HG02798 (cell line): Measurements from ENCODE around the gene LIX1.
A peak's percentile ranks its signal among the peaks of the same experiment; 100 is the strongest.
"Not testable (repeated sequence)": the region's sequence is repeated elsewhere in the genome, so short reads cannot be mapped to it uniquely, and the experiment has no call there.

Experiments used
- ATAC-seq: cut with Tn5 transposase; IDR thresholded peaks from one replicate; pipeline ENCODE4 v1.9.1; 2021; ENCODE audit warnings: mild to moderate bottlenecking; ENCODE audit not compliant: unreplicated experiment, poor library complexity

LIX1 gene

GRCh38 chr5:97106216-97106581 is 36.2 kb downstream of the LIX1 start:
- no peak for ATAC-seq

DNA sequence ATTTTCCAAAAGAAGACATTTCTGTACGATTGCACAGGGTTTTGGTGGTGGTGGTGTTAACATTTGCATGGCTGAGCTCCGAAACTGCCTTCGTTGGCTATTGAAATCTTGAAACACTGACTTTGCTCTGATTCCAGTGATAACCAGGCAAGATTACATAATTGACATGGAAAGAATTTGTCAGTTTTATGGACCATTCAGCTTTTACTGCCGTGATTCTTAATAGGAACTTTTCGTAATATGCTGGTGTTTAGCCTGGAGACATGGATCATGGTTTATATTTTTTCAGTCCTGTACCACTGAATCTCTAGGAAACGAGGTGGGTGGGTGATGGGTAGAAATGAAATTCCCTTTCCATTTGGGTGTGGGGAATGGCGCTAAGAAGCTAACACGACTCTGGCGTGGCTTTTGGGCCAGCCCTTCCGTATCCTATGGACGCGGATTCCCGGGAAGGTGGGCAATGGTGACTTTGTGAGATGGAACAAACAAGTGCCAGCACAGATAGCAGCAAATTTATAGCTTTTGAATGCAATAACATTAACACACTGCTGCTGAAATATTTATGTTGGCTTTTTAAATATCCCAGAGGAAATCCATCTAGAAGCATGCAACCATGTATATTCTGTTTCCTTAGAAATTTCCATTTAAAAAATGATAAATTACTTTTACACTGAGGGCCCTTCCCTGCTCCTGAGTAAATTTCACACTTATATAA is 36.8 kb downstream of the LIX1 start:
- no peak for ATAC-seq

DNA sequence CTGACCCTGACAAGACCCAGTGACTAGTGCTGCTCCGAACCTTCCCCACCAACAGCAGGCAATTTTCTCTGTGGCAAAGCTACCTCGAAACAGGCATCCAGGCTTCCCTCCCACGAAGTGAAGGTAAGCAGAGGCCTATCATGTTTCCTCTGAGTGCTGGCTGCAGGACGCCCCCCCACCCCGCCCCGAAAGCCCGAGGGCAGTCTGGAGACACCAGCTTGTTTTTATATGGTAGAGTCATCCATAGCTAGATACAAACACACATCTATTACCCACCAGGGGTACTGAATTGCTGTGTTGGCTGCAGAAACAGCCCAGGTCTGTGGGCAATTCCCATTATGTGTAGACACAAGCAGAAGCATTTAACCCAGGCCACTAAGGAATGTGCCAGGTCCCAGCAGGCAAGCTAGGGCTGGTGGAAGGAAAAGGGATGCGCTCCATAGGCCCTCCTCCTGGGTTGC is 40.4 kb downstream of the LIX1 start:
- ATAC-seq, result no peak

GRCh38 chr5:97101189-97101910 is 41.1 kb downstream of the LIX1 start:
- ATAC-seq, result no peak

DNA sequence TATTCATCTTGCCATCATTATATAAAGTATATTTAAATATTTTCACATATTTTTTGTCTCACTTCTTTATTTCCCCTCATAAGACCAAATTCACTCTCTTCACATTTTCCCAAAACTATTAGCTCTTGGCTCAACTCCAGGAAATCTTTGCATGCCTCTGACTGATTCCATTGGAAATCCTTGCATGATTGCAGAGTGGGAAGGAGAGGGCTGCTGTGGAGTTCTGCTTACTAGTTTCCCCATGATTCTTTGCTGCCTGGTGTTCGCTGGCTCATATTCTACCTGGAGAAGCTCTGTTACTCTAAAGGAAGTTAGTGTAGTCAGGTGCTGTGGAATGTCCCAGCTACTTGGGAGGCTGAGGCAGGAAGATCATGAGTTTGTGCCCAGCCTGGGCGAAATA is 41.9 kb downstream of the LIX1 start:
- no peak for ATAC-seq

- ATAC-seq, result no peak
Observed at GRCh38 chr5:97098922-97099321, 43.5 kb downstream of the LIX1 start.

DNA sequence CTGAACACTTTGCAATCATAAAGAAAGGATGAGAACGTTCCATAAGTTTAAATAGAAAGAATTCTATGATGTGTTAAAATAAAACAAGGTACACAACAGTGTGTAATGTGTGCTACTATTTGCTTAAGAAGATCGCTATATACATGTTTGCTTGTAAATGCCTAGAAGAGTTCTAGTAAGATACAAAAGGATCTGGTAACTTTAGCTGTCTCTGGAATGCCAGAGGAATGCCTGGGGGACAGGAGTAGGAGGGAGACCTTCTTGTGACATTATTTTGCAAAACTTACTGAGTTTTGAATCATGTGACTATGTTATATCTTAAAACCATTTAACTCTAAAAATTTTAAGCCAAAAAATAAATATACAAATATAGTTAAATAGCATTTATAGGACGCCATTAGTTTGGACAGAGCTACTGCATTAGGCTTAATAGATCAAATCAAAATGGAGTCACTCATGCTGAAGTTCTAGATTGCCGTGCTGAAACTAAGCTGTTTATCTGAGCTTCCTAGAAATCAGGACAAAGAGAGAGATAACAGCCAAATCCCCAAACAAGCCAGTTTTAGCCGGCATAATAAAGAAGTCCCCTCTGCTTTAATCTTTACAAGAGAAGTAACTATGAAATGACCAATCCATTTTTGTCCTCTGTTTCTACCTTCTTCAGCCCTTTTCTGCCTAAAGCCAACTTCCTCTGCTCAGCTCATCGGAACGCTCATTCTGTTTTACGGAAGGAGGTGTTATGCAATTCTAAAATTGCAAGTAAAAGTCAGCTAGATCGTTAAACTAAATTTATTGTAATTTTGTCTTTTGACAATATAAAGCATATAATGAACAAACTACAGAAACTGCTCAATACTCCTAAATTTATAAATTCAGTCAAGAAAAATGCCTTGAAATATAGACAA is 44.8 kb downstream of the LIX1 start:
- no peak for ATAC-seq

DNA sequence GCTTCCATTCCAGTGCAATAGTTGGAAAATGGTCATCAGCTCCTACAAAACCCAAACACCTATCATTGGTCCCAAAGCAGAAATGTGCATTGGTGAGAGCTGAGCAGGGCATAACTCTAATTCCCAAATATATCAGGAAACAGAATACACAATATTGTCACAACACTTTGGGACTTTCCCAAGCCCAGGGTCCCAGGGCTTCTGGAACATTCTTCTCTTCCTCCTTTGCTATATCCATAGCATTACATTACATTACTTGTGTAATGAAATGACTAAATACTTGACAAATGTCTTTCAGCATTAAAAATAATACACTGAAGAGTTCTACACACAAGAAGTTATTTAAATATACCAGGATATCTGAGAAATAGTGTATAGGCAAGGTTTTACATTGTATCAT is 45.6 kb downstream of the LIX1 start:
- no peak for ATAC-seq

GRCh38 chr5:97096191-97096590 is 46.2 kb downstream of the LIX1 start:
- no peak for ATAC-seq

DNA sequence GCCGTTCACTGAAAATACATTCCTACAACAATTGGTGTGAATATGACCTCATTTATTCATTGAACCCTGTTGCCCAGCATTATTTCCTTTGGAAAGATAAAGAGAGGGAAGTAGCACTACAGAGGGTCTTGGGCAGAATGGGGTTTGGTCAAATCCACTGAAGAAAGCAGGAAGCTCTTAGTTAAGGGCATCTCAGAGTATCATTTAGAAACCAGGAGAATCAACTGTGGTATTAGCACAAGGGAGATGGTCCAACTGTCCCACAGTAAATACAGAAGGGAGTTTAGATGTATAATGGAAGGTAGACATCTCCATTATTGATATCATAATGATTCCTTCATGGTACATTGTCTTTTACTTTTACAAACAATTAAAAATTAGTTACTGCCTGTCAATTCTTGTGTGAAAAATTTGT is 47.1 kb downstream of the LIX1 start:
- peak; percentile 32 for ATAC-seq

DNA sequence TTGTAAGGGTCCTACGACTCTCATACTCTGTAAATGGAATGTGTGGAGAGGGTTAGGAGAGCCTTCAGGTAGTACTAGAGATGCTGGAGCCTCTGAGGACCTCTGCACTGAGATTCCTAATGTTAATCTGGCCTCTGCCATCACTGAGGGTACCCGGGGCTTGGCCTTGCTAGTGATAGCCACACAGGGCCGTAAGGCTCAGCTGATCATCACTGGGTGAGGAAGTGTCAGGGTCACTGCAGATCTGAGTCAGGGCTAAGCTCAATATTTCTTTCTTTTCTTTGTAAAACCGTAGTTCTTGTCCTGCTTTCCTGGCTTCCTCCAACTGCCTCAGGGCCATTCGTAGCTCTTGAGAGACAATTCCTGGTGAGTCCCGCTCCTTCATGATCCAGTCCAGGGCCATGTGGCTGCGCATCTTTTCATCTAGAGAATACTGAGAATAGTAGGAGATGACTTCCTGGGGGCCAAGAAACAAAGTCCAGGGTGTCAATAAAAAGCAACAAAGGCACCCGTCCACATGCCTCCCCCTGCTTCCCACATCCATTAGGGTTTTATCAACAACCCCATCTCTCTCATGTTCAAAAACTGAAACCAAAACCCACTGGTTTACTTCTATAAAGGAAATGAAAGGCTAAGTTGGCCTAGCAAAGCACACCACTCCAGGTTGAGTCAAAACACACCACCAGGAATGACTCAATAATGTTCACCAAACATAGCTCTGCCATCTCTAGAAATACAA is 47.7 kb downstream of the LIX1 start:
- ATAC-seq, result peak; percentile 97

DNA sequence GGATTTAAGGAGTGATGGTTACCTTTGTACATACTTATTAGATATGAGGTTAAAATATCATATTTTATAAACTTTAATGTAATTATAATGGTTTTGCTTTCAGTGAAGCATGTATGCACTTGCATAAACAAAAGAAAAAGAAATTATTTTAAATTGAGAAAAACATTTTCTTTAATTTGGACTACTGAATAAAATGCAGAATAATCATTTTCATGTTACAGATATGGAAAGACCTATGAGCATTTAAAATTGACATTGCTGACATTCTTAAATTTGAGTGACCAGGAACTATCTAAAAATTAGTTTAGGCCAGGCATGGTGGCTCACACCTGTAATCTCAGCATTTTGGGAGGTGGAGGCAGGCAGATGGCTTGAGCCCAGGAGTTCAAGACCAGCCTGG is 49.2 kb downstream of the LIX1 start:
- ATAC-seq, result no peak

GRCh38 chr5:97090944-97091343 is 51.5 kb downstream of the LIX1 start:
- no peak for ATAC-seq

- ATAC-seq, result no peak
Observed at GRCh38 chr5:97089149-97089801, 53.1 kb downstream of the LIX1 start.

DNA sequence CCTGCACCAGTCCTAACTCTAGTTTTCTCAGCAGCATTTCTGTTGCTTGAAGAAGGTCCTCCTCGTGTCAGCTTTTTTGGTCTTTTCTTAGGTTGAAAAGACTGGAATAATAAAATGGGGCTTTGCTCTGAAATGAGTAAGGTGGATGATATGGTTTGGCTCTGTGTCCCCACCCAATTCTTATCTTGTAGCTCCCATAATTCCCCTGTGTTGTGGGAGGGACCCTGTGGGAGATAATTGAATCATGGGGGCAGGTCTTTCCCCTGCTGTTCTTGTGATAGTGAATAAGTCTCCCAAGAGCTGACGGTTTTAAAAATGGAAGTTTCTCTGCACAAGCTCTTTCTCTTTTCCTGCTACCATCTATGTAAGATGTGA is 53.6 kb downstream of the LIX1 start:
- no peak for ATAC-seq

- no peak for ATAC-seq
Observed at GRCh38 chr5:97087138-97087537, 55.3 kb downstream of the LIX1 start.

DNA sequence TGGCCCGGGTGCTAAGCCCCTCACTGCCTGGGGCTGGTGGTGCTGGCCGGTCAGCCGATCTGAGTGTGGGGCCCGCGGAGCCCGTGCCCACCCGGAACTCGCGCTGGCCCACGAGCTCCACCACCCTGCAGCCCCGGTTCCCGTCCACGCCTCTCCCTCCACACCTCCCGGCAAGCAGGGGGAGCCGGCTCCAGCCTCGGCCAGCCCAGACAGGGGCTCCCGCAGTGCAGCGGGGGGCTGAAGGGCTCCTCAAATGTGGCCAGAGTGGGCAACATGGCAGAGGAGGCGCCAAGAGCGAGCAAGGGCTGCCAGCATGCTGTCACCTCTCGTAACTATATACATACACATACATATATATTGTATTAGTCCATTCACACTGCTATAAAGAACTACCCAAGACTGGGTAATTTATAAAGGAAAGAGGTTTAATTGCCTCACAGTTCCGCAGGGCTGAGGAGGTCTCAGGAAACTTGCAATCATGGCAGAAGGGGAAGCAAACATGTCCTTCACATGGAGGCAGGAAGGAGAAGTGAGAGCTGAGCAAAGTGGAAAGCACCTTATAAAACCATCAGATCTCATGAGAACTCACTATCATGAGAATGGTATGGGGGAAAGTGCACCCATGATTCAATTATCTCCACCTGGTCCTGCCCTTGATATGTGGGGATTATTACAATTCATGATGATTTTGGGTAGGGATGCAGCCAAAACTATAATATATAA is 56.8 kb downstream of the LIX1 start:
- no peak for ATAC-seq

DNA sequence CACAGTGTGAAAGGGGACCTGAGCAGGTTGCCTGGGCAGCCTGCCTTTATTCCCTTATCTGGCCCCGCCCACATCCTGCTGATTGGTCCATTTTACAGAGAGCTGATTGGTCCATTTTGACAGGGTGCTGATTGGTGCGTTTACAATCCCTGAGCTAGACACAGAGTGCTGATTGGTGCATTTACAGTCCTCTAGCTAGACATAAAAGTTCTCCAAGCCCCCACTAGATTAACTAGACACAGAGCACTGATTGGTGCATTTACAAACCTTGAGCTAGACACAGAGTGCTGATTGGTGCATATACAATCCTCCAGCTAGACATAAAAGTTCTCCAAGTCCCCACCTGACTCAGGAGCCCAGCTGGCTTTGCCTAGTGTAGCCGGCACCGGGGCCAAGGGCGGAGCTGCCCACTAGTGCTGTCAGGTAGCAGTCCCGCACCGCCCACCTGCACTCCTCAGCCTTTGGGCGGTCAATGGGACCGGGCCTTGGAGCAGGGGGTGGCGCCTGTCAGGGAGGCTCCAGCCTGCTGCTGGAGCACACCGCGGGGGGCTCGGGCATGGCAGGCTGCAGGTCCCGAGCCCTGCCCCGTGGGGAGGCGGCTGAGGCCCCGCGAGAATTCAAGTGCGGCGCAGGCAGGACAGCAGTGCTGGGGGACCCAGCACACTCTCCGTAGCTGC is 57.5 kb downstream of the LIX1 start:
- ATAC-seq, result not testable (repeated sequence)
